ENCODE measurements around the gene SNX9.

DNA sequence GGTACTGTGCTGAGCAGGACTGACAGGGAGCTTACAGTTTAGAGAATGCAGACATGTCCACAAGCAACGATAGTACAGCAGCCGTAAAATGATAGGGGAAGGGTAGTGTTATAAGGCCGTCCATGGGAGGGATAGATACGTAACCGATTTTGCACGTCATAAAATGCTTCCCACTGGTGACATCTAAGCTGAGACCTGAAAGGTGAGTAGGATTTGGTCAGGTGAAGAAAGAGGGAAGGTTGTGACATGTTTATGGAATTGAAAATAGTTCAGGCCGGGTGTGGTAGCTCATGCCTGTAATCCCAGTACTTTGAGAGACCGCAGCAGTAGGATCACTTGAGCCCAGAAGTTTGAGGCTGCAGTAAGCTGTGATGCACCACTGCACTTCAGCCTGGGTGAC is 25.6 kb downstream of the SNX9 start:
- TF ChIP-seq, protein P1, sequence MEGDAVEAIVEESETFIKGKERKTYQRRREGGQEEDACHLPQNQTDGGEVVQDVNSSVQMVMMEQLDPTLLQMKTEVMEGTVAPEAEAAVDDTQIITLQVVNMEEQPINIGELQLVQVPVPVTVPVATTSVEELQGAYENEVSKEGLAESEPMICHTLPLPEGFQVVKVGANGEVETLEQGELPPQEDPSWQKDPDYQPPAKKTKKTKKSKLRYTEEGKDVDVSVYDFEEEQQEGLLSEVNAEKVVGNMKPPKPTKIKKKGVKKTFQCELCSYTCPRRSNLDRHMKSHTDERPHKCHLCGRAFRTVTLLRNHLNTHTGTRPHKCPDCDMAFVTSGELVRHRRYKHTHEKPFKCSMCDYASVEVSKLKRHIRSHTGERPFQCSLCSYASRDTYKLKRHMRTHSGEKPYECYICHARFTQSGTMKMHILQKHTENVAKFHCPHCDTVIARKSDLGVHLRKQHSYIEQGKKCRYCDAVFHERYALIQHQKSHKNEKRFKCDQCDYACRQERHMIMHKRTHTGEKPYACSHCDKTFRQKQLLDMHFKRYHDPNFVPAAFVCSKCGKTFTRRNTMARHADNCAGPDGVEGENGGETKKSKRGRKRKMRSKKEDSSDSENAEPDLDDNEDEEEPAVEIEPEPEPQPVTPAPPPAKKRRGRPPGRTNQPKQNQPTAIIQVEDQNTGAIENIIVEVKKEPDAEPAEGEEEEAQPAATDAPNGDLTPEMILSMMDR (IDR thresholded peaks at IDR 0.05; ENCODE audit: insufficient read depth, low read depth, low read length), result no peak
- TF ChIP-seq EZH2 (IDR thresholded peaks at IDR 0.05; ENCODE audit: insufficient read depth, low read length), result no peak
